ENCODE results near the gene MAP1B. TPM values are rescaled to one million over a fixed set of nuclear protein-coding genes. Genes with fewer than 3 reads are reported as not detected.

The MAP1B gene
- total RNA-seq, 1 donor from 2014 or later, result 58.6 TPM

DNA sequence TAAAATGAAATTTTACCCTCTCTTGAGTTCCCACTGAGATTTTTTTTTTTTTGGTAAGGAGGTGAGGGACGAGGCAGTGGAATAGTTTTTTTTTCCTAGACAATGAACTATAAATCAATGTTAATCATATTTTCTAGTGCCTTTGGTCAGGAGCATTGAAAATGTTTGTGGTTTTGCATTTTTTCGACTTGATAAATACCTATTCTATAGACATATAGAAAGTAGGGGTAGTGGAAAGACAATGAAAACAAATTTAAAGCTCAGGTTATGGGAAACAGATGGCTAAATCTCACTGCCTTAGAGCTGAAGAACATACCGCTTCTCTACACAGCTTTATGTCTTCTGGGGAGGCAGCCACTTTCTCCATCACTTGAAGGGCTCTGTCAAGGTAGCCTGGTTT, 118.5 kb downstream of the MAP1B start:
- peaks cover 25% of the 10 kb centered on the region for H3K36me3 Mint-ChIP-seq (ENCODE audit: insufficient read depth)
- no peak overlapping the region for H3K27ac Mint-ChIP-seq
- H3K9me3 Mint-ChIP-seq (ENCODE audit: low read depth), result no peaks in the 10 kb centered on the region
- no peak overlapping the region for H3K4me3 Mint-ChIP-seq (ENCODE audit: low read depth)
- no peaks in the 10 kb centered on the region for H3K27me3 Mint-ChIP-seq
- TF ChIP-seq, protein P1, sequence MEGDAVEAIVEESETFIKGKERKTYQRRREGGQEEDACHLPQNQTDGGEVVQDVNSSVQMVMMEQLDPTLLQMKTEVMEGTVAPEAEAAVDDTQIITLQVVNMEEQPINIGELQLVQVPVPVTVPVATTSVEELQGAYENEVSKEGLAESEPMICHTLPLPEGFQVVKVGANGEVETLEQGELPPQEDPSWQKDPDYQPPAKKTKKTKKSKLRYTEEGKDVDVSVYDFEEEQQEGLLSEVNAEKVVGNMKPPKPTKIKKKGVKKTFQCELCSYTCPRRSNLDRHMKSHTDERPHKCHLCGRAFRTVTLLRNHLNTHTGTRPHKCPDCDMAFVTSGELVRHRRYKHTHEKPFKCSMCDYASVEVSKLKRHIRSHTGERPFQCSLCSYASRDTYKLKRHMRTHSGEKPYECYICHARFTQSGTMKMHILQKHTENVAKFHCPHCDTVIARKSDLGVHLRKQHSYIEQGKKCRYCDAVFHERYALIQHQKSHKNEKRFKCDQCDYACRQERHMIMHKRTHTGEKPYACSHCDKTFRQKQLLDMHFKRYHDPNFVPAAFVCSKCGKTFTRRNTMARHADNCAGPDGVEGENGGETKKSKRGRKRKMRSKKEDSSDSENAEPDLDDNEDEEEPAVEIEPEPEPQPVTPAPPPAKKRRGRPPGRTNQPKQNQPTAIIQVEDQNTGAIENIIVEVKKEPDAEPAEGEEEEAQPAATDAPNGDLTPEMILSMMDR (IDR thresholded peaks at IDR 0.05; ENCODE audit: unreplicated experiment), result no peak
- no peaks in the 10 kb centered on the region for H3K4me1 Mint-ChIP-seq (ENCODE audit: low read depth)
- DNase-seq (ENCODE audit: low spot score, unreplicated experiment), result no peak

DNA sequence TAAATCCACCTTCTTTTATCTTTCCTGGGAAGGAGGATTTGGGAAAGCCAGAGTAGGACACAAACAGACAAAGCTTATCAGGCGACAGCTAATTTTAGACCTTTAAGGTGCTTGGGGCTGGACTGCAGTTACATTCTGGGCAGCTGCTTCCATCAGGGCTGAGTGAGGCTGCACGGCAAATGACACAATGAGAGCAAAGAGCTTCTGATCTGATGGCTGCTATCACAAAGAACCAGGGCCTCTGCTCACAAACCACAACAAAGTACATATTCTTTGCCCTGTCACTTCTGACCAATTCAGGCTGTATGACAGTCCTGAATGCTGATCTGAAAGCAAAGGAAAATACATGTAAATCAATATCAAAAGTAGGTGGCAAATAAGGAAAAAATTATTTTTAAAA, 119.7 kb downstream of the MAP1B start:
- H3K4me3 Mint-ChIP-seq (ENCODE audit: low read depth), result no peak overlapping the region
- H3K36me3 Mint-ChIP-seq (ENCODE audit: insufficient read depth), result peaks cover 18% of the 10 kb centered on the region
- TF ChIP-seq, protein P1 (IDR thresholded peaks at IDR 0.05; ENCODE audit: unreplicated experiment), result no peak
- H3K27ac Mint-ChIP-seq, result no peak overlapping the region
- H3K9me3 Mint-ChIP-seq (ENCODE audit: low read depth), result no peaks in the 10 kb centered on the region
- DNase-seq (ENCODE audit: low spot score, unreplicated experiment), result no peak
- no peaks in the 10 kb centered on the region for H3K4me1 Mint-ChIP-seq (ENCODE audit: low read depth)
- H3K27me3 Mint-ChIP-seq, result no peaks in the 10 kb centered on the region

DNA sequence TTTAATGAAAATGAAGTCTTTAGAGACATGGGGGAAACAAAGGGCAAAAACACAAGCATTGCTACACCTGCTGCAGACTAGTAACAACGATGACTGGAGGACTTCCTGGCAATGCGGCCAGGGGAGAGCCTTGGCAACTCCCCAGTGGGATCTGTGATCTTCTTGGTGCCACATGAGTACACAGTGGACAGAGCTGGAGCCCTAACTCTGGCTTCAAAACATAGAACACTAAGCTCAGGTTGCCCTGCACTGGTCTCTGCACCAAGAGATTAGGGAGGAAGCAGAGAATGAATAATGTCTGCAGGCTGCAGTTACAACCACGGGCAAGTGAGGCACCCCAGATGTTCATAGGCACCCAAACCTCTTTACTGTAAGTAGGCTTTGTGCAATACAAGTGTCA, 121.7 kb downstream of the MAP1B start:
- Mint-ChIP-seq H3K36me3 (ENCODE audit: insufficient read depth) (peaks cover 15% of the 10 kb centered on the region), H3K4me3 (ENCODE audit: low read depth) (no peak overlapping the region), H3K27me3 (no peaks in the 10 kb centered on the region), H3K27ac (no peak overlapping the region), H3K9me3 (ENCODE audit: low read depth) (no peaks in the 10 kb centered on the region), H3K4me1 (ENCODE audit: low read depth) (no peaks in the 10 kb centered on the region)
- DNase-seq (ENCODE audit: low spot score, unreplicated experiment), result no peak
- TF ChIP-seq, protein P1 (IDR thresholded peaks at IDR 0.05; ENCODE audit: unreplicated experiment), result no peak

DNA sequence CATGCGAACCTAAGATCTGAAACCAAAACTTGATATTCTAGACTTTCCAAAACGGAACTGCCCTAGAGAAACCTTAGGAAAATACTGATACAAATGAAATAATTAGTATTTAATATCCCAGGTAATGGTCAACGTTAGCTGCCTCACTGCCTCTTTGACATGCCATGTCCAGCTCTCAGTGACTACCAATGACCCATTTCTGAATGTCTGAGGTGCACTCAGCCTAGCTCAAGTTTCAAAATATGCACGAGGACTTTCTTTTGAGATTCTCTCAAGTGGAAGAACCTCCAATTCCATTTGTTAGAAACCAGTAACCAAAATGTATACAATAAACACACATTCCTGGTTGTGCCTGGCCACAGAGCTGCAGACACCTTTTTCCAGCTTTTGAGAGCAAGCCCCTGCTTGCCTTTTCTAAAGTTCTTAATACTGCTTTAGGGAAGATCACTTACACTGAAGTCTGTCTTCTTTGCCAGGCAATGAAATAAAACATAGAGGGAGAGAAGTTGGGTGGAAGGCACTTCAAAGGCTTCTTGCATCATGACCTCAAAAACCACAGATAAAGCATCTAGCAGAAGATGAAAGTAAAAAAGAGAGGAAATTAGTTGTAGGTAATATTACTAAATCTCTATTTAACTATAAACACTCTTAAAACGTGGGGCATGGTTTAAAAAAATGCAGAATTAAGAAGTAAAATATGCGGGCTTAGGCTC, 124.9 kb downstream of the MAP1B start:
- Mint-ChIP-seq H3K36me3 (ENCODE audit: insufficient read depth) (peaks cover 10% of the 10 kb centered on the region), H3K4me1 (ENCODE audit: low read depth) (no peaks in the 10 kb centered on the region), H3K27ac (no peak overlapping the region), H3K9me3 (ENCODE audit: low read depth) (no peaks in the 10 kb centered on the region), H3K4me3 (ENCODE audit: low read depth) (no peak overlapping the region), H3K27me3 (no peaks in the 10 kb centered on the region)
- DNase-seq (ENCODE audit: low spot score, unreplicated experiment), result no peak
- TF ChIP-seq, protein P1 (IDR thresholded peaks at IDR 0.05; ENCODE audit: unreplicated experiment), result no peak

DNA sequence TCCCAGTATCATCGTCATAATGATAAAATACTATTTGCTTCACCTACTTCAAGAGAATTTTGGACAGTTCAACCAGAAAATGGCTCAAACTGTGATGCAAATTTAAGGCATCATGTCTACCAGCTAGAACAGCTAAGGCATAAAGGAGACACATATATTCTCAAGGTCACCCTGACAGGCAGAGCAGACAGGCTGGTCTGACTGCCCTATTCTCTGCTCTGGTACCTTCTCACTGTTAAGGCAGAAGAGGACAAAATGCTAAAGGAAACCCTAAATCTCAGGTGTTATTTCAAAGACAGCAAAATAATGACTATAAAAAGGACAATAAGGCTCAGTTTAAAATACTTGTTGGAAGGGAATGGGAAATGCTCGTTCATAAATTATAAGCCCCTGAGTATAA, 125.6 kb downstream of the MAP1B start:
- Mint-ChIP-seq H3K9me3 (ENCODE audit: low read depth) (no peaks in the 10 kb centered on the region), H3K4me1 (ENCODE audit: low read depth) (no peaks in the 10 kb centered on the region), H3K27ac (no peak overlapping the region), H3K27me3 (no peaks in the 10 kb centered on the region), H3K36me3 (ENCODE audit: insufficient read depth) (peaks cover 10% of the 10 kb centered on the region), H3K4me3 (ENCODE audit: low read depth) (no peak overlapping the region)
- TF ChIP-seq, protein P1 (IDR thresholded peaks at IDR 0.05; ENCODE audit: unreplicated experiment), result no peak
- DNase-seq (ENCODE audit: low spot score, unreplicated experiment), result no peak

Measured in progenitor cell of endocrine pancreas (in vitro differentiated cells).